Uterus (tissue), 2 donors: Measurements from ENCODE around the gene ADAMTS12.

Source experiments
- CTCF ChIP-seq, 4 experiments: fragments of 200-600 bp in 2 of 4; fragments of 450-650 bp in 2 of 4; sonication (generic) in 2 of 4; IDR thresholded peaks; one replicate each; pipeline ENCODE4 v1.5.1; 2016 to 2019; ENCODE audit warnings: antibody characterized with exemption in 4 of 4, mild to moderate bottlenecking in 2 of 4, moderate library complexity in 1 of 4
- POLR2A ChIP-seq, 2 donors: fragments of 450-650 bp; IDR thresholded peaks; one replicate each; pipeline ENCODE4 v1.6.1; 2016; ENCODE audit warnings: antibody characterized with exemption in 2 of 2, mild to moderate bottlenecking in 1 of 2, moderate library complexity in 1 of 2

- TF ChIP-seq CTCF (IDR thresholded peaks at IDR 0.05) (no peak), POLR2A (IDR thresholded peaks at IDR 0.05) (no peak)
These were observed 42.0 kb upstream of the ADAMTS12 start for GRCh38 chr5:33933723-33934169.
